ENCODE measurements around the gene RIC3.

The RIC3 gene

GRCh38 chr11:8087185-8087584 is 81.6 kb downstream of the RIC3 start:
- no peak for DNase-seq (ENCODE audit: low read depth)

- no peak for DNase-seq (ENCODE audit: low read depth)
These were observed 82.3 kb downstream of the RIC3 start for GRCh38 chr11:8086571-8086970.

- DNase-seq (ENCODE audit: low read depth) = no peak
These were observed 82.8 kb downstream of the RIC3 start for GRCh38 chr11:8086001-8086479.

DNA sequence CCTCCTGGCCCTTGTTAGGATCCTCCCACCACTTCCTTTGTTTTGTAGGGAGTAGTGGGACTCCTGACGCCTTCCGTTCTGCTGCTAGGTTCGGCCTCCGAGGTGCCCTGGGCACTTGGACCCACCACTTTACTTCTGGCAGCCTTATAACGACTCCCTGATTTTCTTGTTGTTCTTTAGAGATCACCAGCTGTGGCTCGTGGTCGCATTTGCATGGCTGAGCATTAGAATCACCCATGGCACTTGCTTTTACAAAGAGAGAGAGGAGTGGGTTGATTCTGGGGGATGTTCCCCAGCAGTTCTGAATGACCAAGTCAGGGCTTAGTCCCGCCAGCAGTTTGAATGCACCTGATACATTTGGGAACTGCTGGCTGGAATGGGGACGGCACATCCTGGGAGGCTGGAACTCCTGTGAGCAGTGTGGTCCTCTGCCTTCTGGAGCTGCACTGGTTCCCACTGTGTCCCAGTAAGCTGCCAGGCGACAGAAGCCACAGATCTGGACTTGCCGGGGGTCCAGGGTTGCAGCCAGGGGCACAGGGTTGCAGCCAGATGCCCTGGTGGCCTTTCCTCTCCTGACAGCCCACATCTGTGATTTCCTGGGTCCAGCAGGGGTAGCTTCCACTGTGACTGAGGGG is 83.7 kb downstream of the RIC3 start:
- no peak for DNase-seq (ENCODE audit: low read depth)

DNA sequence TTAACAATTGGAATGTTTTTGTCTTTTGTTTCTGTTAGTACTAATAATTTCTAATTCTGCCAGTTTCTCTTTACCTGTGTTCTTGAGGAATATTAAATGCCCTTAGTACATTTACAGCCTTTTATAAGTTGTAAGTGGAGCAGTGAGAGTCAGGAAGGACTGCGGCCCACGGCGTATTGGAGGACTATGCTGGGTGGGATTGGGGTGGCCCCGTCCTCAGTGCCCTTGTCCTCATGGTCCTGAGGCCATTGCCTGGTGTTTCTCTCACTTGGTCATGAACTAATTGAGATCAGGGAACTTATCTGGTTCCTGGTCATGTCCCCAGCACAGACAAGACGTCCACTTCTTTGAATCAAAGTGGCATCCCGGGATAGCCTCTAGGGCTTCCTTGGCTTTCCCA is 84.5 kb downstream of the RIC3 start:
- no peak for DNase-seq (ENCODE audit: low read depth)

- no peak for DNase-seq (ENCODE audit: low read depth)
These were observed 84.9 kb downstream of the RIC3 start for GRCh38 chr11:8083871-8084281.

DNA sequence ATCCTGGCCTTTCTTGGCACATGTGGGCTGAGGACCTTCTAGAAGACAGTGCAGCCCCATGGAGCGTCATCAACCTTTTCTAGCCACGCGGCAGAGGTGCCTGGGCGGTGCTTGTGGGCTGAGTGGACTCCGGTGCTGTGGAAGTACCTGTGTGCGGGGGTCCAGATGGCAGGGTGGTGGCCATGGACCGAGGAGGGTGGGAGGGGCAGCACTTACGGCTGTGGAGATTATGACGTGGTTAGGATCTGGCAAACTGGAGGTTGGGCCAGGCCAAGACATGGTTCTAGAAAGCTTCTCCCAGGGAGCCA is 85.8 kb downstream of the RIC3 start:
- DNase-seq (ENCODE audit: low read depth) = no peak

DNA sequence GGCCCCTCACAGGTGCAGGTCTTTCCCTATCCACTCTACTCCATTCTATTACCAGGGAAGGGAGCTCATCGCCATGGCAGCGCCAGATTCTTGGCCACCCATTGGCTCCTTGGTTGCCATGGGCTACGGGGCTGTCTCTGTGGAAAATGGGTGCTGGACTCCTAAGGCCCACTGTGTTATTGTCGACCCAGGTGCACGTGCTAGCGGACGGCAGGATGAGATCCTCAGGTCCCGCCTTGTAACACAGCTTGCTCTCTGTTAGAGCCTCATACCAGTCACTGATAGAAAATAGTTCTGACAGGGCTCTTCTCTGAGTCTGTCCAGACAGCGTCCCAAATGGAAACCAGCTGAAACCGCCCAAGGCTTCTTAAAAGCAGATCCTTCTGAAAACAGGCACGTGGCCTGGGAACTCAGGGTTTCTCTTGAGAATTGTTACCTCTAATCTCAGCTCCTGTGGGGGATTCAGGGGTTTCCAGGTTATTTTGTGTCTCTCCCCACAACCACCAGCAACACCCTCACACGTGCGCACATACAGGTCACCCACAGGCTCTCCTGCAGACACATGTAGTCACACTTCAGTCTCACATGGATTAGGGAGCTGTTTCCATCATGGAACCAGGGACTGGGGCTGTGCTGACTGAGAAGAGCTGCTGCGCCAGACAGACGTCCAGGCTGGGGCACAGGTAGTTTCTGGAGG is 86.3 kb downstream of the RIC3 start:
- DNase-seq (ENCODE audit: low read depth) = no peak

- DNase-seq (ENCODE audit: low read depth) = no peak
These were observed 87.1 kb downstream of the RIC3 start for GRCh38 chr11:8081591-8082250.

DNA sequence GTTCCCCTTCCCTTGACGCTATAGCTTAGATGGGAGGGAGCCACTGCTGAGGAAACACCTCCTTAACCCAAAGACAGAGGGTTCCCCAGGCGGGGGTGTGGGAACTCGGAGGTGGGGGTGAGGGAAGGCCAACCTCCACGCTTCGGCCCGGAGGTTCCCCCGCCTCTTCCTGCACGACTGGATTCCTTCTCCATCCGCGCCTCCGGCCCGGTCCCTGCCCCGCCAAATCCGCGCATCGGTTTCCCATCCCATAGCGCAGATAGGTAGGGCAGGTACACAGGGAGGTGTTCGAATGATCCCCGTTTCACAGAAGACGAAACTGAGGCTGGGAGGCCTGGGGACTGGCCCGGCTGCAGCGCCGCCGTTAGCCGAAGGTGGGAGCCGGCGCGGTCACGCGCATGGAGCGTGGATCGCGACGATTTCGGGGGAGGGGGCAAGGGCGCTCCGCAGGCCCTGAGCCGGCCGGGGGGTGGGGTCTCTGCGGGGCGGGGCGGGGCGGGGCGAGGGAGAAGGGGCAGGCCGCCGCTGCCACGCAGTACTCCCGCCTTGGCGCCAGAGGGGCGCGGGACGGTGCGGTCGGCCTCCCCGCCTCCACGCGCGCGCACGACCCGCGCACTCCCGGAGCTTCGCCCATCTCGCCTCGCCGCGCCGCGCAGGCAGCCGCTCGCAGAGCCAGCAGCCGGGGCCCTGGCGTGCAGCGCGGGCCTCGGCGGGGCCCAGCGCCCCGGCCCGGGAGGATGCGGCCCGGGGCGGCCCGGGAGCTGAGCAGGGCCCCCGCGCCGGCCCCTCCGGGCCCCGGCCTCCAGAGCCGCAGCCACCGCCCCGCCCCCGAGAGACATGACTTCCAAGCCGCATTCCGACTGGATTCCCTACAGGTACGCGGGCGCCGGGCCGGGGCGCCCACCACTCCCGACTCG is 87.9 kb downstream of the RIC3 start, which contains the start of gene TUB:
TSS of gene TUB (plus strand) at position 538 of the 917 bp plus-strand sequence. CDS start at position 838, 300 bp downstream.
- DNase-seq (ENCODE audit: low read depth) = no peak

DNA sequence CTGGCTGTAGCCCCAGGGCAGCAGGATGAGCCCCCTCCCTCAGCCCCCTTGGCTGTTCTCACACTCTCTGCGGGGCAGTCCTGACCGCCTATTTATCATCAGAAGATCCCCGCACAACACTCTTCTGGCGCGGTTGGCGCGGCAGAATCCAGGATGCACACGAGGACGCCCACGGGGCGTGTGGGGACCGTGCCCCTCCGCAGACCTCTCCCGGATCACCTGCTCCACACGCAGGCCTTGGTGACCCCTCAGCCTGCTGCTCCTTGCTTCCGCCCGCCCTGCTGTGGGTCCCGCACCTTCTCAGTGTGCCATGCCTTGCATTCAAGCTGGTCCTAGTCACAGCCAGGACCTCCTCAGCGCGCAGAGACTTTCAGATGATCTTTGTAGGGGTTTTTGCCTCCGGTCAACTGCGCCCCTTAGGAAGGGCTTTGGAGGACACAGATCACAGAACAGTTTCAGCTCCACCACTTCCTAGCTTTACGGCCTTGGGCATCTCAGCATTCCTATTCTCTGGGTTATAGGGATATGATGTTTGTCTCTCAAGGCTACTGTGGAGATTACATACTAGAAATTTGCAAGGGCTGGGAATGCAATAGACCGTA is 88.7 kb downstream of the RIC3 start:
- DNase-seq (ENCODE audit: low read depth) = no peak

GRCh38 chr11:8079111-8079675 is 89.6 kb downstream of the RIC3 start:
- DNase-seq (ENCODE audit: low read depth) = no peak

GRCh38 chr11:8075119-8075726 is 93.6 kb downstream of the RIC3 start:
- DNase-seq (ENCODE audit: low read depth) = no peak

DNA sequence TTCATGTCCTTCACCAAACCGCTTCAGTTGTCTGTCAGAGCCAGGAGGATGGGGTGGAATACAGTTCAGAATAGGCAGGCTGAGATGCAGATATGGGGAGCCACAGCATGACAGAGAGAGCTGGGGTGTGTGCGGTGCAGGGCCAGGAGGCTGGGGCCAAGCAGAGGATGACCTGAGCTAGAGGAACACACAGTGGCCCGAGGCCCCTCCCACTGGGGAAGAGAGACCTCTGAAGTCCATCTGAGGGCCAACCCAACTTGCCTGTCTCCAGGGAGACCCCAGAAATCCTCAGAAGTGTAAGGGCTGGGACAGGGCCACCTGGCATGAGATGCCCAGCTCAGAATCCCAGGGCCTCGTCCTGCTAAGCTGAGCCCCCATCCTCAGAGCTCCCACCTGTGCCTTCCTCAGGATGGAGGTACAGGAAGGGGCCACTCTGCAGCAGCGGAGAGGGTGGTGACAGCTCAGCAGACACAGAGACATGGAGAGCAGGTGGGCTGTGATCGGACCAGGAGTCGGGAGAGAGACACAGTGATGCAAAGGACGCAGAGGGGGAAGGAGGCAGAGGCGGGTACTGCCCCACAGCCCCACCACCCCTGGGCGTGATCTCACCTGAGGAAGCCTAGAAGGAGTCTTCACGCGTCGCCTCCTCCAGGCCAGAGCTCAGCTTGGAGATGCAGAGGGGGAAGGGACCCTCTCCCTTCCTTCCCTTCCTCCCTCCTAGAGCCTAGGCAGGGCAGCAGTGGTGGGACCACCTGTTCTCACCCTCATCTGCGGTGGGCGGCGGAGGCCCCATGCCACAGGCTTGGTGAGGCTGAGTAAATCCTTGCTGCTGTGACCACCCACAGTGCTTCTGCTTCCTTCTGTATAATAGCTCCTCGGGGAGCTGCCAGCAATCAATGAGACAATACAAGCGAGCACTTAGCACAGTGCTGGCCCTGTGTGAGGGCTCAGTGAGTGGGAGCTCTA is 96.9 kb downstream of the RIC3 start:
- DNase-seq (ENCODE audit: low read depth) = no peak

DNA sequence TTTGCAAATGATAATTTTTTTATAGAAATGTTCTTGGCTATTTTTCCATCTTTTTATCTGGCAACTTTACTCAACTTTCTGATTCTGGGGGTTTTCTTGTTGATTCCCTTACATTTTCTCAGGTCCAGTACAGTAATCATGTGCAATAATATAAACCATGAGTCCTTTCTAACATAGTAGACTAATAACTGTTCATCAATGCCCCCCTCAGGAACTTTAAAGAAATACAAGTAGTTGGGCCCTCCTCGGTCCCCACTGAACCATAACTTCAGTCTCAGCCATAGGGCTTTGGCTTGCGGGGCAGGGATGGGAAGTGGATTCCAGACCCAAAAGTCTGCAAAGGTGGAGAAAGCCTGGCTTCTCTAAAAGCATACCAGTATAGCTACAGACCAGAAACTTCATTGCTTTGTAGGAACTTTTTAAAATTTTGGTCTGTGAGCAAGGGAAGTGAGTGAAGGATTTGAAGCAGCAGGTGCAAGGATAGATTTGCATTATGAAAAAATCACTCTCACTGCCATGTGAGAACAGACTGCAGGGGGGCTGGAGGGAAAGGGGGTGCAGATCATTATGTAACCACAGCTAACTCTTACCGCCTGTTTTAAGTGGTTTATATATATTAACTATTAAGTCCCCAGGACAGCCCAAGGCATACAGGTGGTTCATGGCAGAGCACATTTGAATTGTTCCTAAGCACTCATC is 98.3 kb downstream of the RIC3 start:
- DNase-seq (ENCODE audit: low read depth) = no peak

GRCh38 chr11:8069771-8070170 is 99.1 kb downstream of the RIC3 start:
- DNase-seq (ENCODE audit: low read depth) = no peak

DNA sequence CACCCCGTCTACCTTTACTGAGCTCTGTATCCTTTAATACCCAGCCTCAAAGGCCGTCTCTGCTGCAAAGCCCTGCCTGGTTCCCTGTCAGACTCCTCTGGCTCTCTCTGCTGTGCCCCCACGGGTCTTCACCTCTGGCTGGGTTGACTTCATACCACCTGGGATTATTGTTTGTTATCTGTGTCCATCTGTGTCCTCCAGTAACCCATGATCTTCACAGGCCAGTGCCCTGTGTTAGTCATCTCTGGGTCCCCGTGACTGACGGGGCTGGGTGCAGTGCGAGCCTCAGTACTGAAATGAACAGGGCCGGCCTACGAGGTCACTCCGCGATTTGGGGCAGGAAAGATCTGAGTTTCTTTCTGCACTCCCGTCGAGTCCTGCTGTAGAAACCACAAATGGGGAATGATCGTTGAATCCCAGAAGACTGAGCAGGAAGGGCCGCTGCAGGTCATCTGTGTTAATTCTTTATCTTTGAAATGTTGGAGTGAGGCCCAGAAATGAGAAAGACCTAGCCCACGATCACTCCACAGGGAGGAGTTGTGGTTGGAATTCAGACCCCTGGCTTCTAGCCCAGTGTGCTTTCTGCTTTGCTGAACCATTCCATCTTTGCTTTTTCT is 100.1 kb downstream of the RIC3 start:
- DNase-seq (ENCODE audit: low read depth) = no peak

- no peak for DNase-seq (ENCODE audit: low read depth)
These were observed 100.8 kb downstream of the RIC3 start for GRCh38 chr11:8067929-8068575.

All from activated T-helper 1 cell treated with Interleukin-2 at 50 U/mL for 16 hours (primary cell).